ENCODE data around the gene NUTM2F. TPM values are rescaled to one million over a fixed set of nuclear protein-coding genes. Genes with fewer than 3 reads are reported as not detected.

Gene NUTM2F
- total and polyA plus RNA-seq, 2 of the 13 experiments (the other 11 are each of a cell fraction or from before 2014, with no cell fraction given), result 0.09 TPM; not detected in 1

DNA sequence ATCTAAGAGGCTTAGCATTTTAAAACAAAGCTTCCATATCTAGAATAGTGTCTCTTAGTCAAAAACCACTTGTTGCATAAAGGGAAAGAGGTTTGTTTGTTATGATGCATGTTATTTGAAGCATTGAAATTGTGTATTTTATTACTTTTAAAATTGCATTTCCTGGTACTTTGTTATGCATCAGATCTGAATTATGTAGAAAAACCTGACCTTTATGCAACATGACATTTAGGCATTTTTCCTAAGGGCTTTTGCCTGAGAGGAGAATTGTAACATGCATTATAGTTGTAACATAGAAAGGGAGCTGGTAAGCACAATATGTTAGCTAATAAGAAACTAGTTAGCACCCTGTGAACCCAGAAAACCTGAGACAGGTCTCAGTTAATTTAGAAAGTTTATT lies 47.3 kb downstream of the NUTM2F start:
- DNase-seq (ENCODE audit: low spot score) (no peak), ATAC-seq (no peak), FAIRE-seq (no peak)
- intact Hi-C loops (cut with micrococcal nuclease; ENCODE audit: unreplicated experiment), result no loop called here
- no peaks in the 10 kb centered on the region; a peak in 1 of 5 replicates for H3K36me3 ChIP-seq (replicated peaks in 1 of 2; ENCODE audit: control insufficient read depth in 1 of 2, insufficient read depth in 2 of 2, low read length in 2 of 2)
- no peak overlapping the region for H3K4me2 ChIP-seq (ENCODE audit: low read depth, low read length)
- H3K9me3 ChIP-seq (ENCODE audit: low read length), result no peaks in the 10 kb centered on the region
- no peak overlapping the region for H3K9ac ChIP-seq (ENCODE audit: insufficient read depth, low read depth, low read length)
- BruUV-seq (replicated peaks), result no TSS peak
- H4K20me1 ChIP-seq (ENCODE audit: insufficient read depth, low read length), result no peaks in the 10 kb centered on the region
- TF ChIP-seq, protein P1, sequence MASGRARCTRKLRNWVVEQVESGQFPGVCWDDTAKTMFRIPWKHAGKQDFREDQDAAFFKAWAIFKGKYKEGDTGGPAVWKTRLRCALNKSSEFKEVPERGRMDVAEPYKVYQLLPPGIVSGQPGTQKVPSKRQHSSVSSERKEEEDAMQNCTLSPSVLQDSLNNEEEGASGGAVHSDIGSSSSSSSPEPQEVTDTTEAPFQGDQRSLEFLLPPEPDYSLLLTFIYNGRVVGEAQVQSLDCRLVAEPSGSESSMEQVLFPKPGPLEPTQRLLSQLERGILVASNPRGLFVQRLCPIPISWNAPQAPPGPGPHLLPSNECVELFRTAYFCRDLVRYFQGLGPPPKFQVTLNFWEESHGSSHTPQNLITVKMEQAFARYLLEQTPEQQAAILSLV (CRISPR knock-in tag; IDR thresholded peaks at IDR 0.05; ENCODE audit: borderline replicate concordance), result no peak
- TF ChIP-seq, protein P2, sequence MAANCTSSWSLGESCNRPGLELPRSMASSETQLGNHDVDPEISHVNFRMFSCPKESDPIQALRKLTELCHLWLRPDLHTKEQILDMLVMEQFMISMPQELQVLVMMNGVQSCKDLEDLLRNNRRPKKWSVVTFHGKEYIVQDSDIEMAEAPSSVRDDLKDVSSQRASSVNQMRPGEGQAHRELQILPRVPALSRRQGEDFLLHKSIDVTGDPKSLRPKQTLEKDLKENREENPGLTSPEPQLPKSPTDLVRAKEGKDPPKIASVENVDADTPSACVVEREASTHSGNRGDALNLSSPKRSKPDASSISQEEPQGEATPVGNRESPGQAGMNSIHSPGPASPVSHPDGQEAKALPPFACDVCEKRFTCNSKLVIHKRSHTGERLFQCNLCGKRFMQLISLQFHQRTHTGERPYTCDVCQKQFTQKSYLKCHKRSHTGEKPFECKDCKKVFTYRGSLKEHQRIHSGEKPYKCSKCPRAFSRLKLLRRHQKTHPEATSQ (CRISPR knock-in tag; IDR thresholded peaks at IDR 0.05; ENCODE audit: borderline replicate concordance), result no peak
- TF ChIP-seq, protein P3, sequence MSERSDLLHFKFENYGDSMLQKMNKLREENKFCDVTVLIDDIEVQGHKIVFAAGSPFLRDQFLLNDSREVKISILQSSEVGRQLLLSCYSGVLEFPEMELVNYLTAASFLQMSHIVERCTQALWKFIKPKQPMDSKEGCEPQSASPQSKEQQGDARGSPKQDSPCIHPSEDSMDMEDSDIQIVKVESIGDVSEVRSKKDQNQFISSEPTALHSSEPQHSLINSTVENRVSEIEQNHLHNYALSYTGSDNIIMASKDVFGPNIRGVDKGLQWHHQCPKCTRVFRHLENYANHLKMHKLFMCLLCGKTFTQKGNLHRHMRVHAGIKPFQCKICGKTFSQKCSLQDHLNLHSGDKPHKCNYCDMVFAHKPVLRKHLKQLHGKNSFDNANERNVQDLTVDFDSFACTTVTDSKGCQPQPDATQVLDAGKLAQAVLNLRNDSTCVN (CRISPR knock-in tag; IDR thresholded peaks at IDR 0.05; ENCODE audit: borderline replicate concordance), result no peak
- TF ChIP-seq, protein P4, sequence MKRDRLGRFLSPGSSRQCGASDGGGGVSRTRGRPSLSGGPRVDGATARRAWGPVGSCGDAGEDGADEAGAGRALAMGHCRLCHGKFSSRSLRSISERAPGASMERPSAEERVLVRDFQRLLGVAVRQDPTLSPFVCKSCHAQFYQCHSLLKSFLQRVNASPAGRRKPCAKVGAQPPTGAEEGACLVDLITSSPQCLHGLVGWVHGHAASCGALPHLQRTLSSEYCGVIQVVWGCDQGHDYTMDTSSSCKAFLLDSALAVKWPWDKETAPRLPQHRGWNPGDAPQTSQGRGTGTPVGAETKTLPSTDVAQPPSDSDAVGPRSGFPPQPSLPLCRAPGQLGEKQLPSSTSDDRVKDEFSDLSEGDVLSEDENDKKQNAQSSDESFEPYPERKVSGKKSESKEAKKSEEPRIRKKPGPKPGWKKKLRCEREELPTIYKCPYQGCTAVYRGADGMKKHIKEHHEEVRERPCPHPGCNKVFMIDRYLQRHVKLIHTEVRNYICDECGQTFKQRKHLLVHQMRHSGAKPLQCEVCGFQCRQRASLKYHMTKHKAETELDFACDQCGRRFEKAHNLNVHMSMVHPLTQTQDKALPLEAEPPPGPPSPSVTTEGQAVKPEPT (CRISPR knock-in tag; IDR thresholded peaks at IDR 0.05; ENCODE audit: low read depth), result no peak
- TF ChIP-seq NCOR1 (IDR thresholded peaks at IDR 0.05; ENCODE audit: borderline replicate concordance, low read length) (no peak), HOXA7 (CRISPR knock-in tag; IDR thresholded peaks at IDR 0.05) (no peak), KAT8 (CRISPR knock-in tag; IDR thresholded peaks at IDR 0.05) (no peak), HIVEP1 (CRISPR knock-in tag; IDR thresholded peaks at IDR 0.05) (no peak), RBM22 (optimal IDR thresholded peaks at IDR 0.05; ENCODE audit: low read length) (no peak), ERF (CRISPR knock-in tag; IDR thresholded peaks at IDR 0.05) (no peak), CREBL2 (CRISPR knock-in tag; IDR thresholded peaks at IDR 0.05; ENCODE audit: borderline replicate concordance) (no peak), ZNF281 (CRISPR knock-in tag; IDR thresholded peaks at IDR 0.05; ENCODE audit: borderline replicate concordance) (no peak)
- H3K4me1 ChIP-seq (ENCODE audit: insufficient read depth, low read length), result peaks cover 18% of the 10 kb centered on the region
- ChIA-PET CTCF (ENCODE audit: low intra/inter-chr PET ratio, low total read pairs) (interaction anchor here (0.6 kb wide), 1 partner anchor 32 kb away, joined by 3 read pairs; no protein-coding TSS in a partner anchor), POLR2A (no interaction called here)
- no peak overlapping the region for H2AFZ ChIP-seq (ENCODE audit: low read length)
- H3K27ac ChIP-seq (ENCODE audit: extremely low read length, insufficient read depth, low read length), result no peak overlapping the region
- no peak overlapping the region for H3K4me3 ChIP-seq (replicated peaks in 1 of 3; ENCODE audit: insufficient read depth in 1 of 3, low read depth in 2 of 3, low read length in 3 of 3)
- in situ Hi-C loops (cut with HindIII; ENCODE audit: extremely low pct_ligation_motif_present, low pct_unique_long_range_greater_than_20kb), result no loop called here
- H3K27me3 ChIP-seq (ENCODE audit: control insufficient read depth in 1 of 2, insufficient read depth in 2 of 2, low read length in 2 of 2), result no peaks in the 10 kb centered on the region
- H3K79me2 ChIP-seq (ENCODE audit: insufficient read depth, low read length), result no peaks in the 10 kb centered on the region

Measured in HepG2 (cell line).